ENCODE measurements around the gene RNF220. TPM values are rescaled to one million over a fixed set of nuclear protein-coding genes. Genes with fewer than 3 reads are reported as not detected.
"Not testable (repeated sequence)": the region's sequence is repeated elsewhere in the genome, so short reads cannot be mapped to it uniquely, and the experiment has no call there.

The RNF220 gene
- total RNA-seq, 1 donor from 2014 or later: 72.5 TPM

GRCh38 chr1:44500181-44501046 is 95.4 kb downstream of the RNF220 start:
- Histone ChIP-seq H3K9me3 (no peaks in the 10 kb centered on the region), H3K4me3 (no peak overlapping the region), H3K27me3 (ENCODE audit: low read depth) (peaks cover 7% of the 10 kb centered on the region), H3K36me3 (no peaks in the 10 kb centered on the region), H3K4me1 (no peaks in the 10 kb centered on the region), H3K27ac (no peak overlapping the region)
- DNase-seq (no peak), ATAC-seq (peak; percentile 43 to 65)
- intact Hi-C loops (cut with DNase I): no loop called here
- TF ChIP-seq CTCF (IDR thresholded peaks at IDR 0.05): peak; percentile 22

DNA sequence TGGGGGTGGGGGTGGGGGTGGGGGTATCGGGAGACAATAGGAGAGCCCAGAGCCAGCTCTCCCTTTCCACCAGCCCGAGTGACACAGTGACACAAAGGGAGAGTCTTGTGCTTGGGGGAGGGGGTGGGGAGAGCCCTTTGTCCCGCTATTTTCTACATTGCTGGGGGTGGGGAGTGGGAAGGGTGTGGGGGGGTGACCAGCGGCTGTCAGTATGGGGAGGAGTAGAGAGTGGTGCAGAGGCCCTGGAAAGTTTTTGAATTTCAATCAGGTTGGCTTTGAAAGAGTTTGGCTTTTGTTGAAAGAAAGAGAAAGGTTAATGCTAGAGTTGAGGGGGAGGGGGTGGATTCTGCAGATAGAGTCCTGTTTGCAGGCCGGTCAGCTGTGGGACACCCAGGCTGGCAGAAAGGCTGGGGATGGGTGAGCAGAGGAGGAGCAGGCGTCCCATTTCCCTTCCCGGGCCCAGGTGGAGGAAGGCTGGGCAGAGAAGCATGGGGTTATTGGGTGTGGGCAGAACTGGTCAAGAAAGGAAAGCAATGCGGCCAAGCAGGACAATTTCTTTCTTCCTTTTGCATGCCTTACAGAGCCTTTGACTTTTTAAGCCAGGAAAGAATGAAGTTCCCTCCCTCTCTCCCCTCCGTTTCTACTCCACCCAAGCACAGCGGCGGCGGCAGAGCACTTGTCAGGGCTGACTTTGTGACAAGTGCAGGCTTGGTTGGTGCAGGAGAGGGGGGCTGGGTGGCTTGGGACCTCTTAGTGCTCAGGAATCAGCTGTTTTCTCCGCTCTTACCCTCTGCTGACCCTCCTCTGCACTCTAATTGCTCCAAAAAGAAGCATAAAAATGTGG is 96.2 kb downstream of the RNF220 start:
- Histone ChIP-seq H3K27ac (no peak overlapping the region), H3K4me3 (no peak overlapping the region), H3K36me3 (no peaks in the 10 kb centered on the region), H3K27me3 (ENCODE audit: low read depth) (peaks cover 7% of the 10 kb centered on the region), H3K9me3 (no peaks in the 10 kb centered on the region), H3K4me1 (no peaks in the 10 kb centered on the region)
- intact Hi-C loops (cut with DNase I): no loop called here
- ATAC-seq (peak in 1 of 2 donors; percentile 43), DNase-seq (no peak)
- no peak for TF ChIP-seq CTCF (IDR thresholded peaks at IDR 0.05)

GRCh38 chr1:44502823-44503222 is 97.8 kb downstream of the RNF220 start:
- DNase-seq; intact Hi-C loops (cut with DNase I); H3K27me3 ChIP-seq (ENCODE audit: low read depth): not testable (repeated sequence)

GRCh38 chr1:44503625-44504024 is 98.6 kb downstream of the RNF220 start:
- no peaks in the 10 kb centered on the region for H3K36me3 ChIP-seq
- no peak for DNase-seq
- no peak for TF ChIP-seq CTCF (IDR thresholded peaks at IDR 0.05)
- intact Hi-C loops (cut with DNase I): no loop called here
- no peaks in the 10 kb centered on the region for H3K9me3 ChIP-seq
- H3K4me1 ChIP-seq: no peaks in the 10 kb centered on the region
- ATAC-seq: no peak
- H3K27ac ChIP-seq: no peak overlapping the region
- no peak overlapping the region for H3K4me3 ChIP-seq
- peaks cover 12% of the 10 kb centered on the region for H3K27me3 ChIP-seq (ENCODE audit: low read depth)

More at GRCh38 chr1:44502823-44503222, 97.8 kb downstream of the RNF220 start:
- ATAC-seq, H3K4me3 ChIP-seq, H3K9me3 ChIP-seq, H3K4me1 ChIP-seq, H3K27ac ChIP-seq, H3K36me3 ChIP-seq: not testable (repeated sequence)

DNA sequence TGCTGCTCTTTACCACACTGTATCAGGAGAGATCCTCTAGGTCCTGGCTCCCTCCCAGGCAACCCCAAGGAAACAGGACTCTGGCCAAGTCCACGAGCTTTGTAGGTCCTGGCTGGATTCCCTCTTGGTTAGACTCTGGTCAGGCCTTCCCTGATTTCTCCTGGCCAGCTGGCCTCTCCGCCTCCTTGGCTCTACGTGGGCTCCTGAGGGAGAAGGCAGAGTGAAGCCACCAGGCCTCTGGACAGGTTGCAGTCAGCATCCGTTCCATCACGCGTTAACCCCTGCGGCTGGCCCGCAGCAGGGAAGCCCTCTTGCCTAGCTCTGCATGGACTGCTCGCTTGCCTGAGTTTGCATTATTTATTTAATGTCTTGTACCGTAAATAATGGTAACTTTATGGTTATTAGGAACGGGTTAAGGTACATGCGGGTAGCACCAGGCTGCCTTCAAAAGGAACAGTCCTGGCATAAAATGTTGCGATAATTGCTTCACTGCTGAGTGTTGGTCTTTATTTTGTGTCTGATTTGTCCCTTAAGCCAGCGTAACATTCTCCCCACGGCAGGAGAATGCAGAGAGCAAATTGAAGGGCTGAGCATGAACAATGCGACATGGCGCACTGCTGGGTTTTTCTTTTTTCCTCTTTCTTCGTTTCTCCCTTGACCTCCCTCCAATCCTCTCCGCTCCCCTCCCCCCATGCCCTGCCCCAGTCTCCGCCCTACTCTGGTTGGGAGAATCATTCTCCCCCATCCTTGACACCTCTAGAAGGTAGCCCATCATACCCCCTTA is 100.3 kb downstream of the RNF220 start:
- peaks cover 8% of the 10 kb centered on the region for H3K27me3 ChIP-seq (ENCODE audit: low read depth)
- intact Hi-C loops (cut with DNase I): no loop called here
- ATAC-seq (no peak), DNase-seq (no peak)
- no peak for TF ChIP-seq CTCF (IDR thresholded peaks at IDR 0.05)
- H3K27ac ChIP-seq: no peak overlapping the region
- H3K36me3 ChIP-seq: no peaks in the 10 kb centered on the region
- H3K4me3 ChIP-seq: no peak overlapping the region
- no peaks in the 10 kb centered on the region for H3K4me1 ChIP-seq
- H3K9me3 ChIP-seq: no peaks in the 10 kb centered on the region

All from lower lobe of right lung (tissue), 2 donors.